Choroid plexus epithelial cell (primary cell): ENCODE data around the gene OXT.
"Not testable (repeated sequence)": the region's sequence is repeated elsewhere in the genome, so short reads cannot be mapped to it uniquely, and the experiment has no call there.

Source experiments
- DNase-seq: peaks from one replicate; pipeline ENCODE4 v3.0.0-alpha.2; 2010; ENCODE audit warnings: low read depth
- H3K4me3 ChIP-seq: 2 replicates; pipeline ENCODE4 v1.5.1; 2011; ENCODE audit warnings: low read depth, mild to moderate bottlenecking, control low read depth, low read length, moderate library complexity
- CTCF ChIP-seq: conservative IDR thresholded peaks from 2 replicates; pipeline ENCODE4 v1.5.1; 2011; ENCODE audit warnings: low read depth, mild to moderate bottlenecking, control low read depth, inconsistent platforms, low read length, moderate library complexity

OXT gene

GRCh38 chr20:3071266-3071609 lies 182 bp upstream of the OXT start:
- no peak overlapping the region for H3K4me3 ChIP-seq
- no peak for TF ChIP-seq CTCF
- DNase-seq: no peak

- no peak overlapping the region for H3K4me3 ChIP-seq
- no peak for TF ChIP-seq CTCF
- no peak for DNase-seq
Measured at GRCh38 chr20:3072530-3073250, 1.3 kb downstream of the OXT start.

- not testable (repeated sequence) for DNase-seq, H3K4me3 ChIP-seq
Measured at GRCh38 chr20:3073251-3073643, 1.8 kb downstream of the OXT start.

- no peak overlapping the region for H3K4me3 ChIP-seq
- DNase-seq: no peak
- TF ChIP-seq CTCF: no peak
Measured at GRCh38 chr20:3074812-3075211, 3.4 kb downstream of the OXT start.

- DNase-seq, H3K4me3 ChIP-seq: not testable (repeated sequence)
Measured at GRCh38 chr20:3075315-3075714, 3.9 kb downstream of the OXT start.

GRCh38 chr20:3077618-3078134 lies 6.3 kb downstream of the OXT start:
- TF ChIP-seq CTCF: no peak
- H3K4me3 ChIP-seq: no peak overlapping the region
- no peak for DNase-seq

GRCh38 chr20:3080939-3081388 lies 9.5 kb downstream of the OXT start:
- no peak for DNase-seq
- H3K4me3 ChIP-seq: no peak overlapping the region
- no peak for TF ChIP-seq CTCF

GRCh38 chr20:3081641-3082040 lies 10.2 kb downstream of the OXT start:
- DNase-seq: no peak
- no peak overlapping the region for H3K4me3 ChIP-seq
- no peak for TF ChIP-seq CTCF
